ENCODE data around the gene PPP1R12B.

- TF ChIP-seq, protein P1, sequence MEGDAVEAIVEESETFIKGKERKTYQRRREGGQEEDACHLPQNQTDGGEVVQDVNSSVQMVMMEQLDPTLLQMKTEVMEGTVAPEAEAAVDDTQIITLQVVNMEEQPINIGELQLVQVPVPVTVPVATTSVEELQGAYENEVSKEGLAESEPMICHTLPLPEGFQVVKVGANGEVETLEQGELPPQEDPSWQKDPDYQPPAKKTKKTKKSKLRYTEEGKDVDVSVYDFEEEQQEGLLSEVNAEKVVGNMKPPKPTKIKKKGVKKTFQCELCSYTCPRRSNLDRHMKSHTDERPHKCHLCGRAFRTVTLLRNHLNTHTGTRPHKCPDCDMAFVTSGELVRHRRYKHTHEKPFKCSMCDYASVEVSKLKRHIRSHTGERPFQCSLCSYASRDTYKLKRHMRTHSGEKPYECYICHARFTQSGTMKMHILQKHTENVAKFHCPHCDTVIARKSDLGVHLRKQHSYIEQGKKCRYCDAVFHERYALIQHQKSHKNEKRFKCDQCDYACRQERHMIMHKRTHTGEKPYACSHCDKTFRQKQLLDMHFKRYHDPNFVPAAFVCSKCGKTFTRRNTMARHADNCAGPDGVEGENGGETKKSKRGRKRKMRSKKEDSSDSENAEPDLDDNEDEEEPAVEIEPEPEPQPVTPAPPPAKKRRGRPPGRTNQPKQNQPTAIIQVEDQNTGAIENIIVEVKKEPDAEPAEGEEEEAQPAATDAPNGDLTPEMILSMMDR (IDR thresholded peaks at IDR 0.05; ENCODE audit: borderline replicate concordance, extremely low read depth, low read length, poor library complexity, severe bottlenecking) = no peak
- TF ChIP-seq EZH2 (IDR thresholded peaks at IDR 0.05; ENCODE audit: borderline replicate concordance, low read depth, low read length, severe bottlenecking) = no peak
These were observed 122.7 kb downstream of the PPP1R12B start for GRCh38 chr1:202471246-202471645.
